Measurements from ENCODE around the gene CLPTM1L. TPM values are rescaled to one million over a fixed set of nuclear protein-coding genes. Genes with fewer than 3 reads are reported as not detected.

The CLPTM1L gene
- total RNA-seq, 1 donor, result 108 TPM

DNA sequence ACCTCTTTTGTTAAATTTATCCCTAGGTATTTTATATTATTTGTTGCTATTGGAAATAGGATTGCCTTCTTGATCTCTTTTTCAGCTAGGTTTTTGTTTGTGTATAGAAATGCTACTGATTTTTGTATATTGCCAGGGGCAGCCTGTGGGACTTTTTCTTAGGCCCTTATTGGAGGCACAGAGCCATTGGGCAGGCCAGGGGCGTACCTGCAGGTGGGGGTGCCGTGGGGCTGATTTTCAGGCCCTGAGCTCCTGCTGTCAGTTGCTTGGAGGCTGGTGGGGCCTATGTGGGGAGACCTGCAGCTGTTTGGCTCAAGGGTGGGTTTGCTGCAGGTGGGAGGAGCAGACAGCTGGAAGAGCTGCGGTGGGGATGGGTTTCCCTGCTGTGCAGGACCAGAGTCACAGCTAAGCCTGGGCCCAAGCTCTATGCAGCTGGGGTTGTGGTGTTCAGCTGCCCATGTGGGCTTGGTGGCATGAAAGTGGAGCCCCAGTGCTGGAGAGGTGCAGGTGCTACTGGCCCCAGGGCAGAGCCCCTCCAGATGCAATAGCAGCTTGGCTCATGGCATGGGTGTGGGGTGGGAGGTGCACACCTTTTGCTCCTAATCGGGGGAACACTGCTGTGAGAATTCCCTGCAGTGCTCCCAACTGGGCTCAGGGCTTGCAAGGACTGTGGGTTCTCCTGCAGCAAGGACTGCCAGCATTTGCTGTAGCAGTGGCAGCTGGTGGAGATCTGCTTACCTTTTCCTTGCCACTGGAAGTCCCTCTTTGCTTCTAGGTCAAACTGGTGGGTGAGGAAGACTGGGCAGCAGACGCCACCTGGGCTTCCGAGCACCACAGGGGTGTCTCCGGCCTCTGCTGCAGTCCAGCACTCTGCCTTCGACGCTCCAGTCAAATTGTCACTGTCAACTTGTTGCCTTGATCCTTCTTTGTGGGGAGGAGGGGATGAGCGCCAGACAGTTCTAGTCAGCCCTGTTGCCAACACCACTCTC is 7.6 kb upstream of the CLPTM1L start:
- no peak overlapping the region for H3K4me3 ChIP-seq (ENCODE audit: low read depth, low read length)
- TF ChIP-seq, protein P1, sequence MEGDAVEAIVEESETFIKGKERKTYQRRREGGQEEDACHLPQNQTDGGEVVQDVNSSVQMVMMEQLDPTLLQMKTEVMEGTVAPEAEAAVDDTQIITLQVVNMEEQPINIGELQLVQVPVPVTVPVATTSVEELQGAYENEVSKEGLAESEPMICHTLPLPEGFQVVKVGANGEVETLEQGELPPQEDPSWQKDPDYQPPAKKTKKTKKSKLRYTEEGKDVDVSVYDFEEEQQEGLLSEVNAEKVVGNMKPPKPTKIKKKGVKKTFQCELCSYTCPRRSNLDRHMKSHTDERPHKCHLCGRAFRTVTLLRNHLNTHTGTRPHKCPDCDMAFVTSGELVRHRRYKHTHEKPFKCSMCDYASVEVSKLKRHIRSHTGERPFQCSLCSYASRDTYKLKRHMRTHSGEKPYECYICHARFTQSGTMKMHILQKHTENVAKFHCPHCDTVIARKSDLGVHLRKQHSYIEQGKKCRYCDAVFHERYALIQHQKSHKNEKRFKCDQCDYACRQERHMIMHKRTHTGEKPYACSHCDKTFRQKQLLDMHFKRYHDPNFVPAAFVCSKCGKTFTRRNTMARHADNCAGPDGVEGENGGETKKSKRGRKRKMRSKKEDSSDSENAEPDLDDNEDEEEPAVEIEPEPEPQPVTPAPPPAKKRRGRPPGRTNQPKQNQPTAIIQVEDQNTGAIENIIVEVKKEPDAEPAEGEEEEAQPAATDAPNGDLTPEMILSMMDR (IDR thresholded peaks at IDR 0.05; ENCODE audit: insufficient read depth, low read length), result no peak
- DNase-seq (ENCODE audit: low read depth), result no peak

DNA sequence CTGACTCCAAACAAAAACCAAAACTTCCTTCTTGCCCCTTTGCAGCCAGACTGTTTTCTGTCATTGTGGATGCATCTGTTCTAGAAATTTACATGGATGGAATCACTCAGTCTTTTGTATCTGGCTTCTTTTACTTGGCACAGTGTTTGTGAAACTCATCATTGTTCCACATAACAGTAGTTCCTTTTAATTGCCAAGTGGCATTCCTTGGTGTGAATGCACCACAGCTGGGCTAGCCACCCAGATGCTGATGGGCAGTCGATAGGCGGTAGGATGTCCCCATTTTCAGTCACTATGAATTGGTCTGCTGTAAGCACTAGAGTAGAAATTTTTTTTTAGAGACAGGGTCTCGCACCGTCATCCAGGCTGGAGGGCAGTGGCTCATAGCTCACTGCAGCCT is 6.3 kb upstream of the CLPTM1L start:
- no peak overlapping the region for H3K4me3 ChIP-seq (ENCODE audit: low read depth, low read length)
- TF ChIP-seq, protein P1 (IDR thresholded peaks at IDR 0.05; ENCODE audit: insufficient read depth, low read length), result no peak

DNA sequence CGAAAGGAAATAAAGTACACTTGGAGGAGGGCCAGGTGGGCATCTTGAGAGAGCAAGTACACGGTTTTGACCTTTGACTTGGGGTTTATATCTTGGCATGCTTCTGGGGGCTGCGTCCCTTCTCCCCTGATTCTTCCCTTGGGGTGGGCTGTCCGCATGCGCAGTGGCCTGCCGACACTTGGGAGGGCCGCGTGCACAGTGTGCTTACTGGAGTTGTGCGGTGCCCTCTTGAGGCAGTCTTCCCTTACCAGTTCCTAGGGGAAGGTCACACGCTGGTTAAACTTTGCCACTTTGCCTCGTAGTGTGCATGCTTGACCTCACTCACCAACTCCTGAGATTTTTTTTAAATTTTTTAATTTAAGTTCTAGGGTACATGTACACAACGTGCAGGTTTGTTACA is 4.3 kb upstream of the CLPTM1L start:
- TF ChIP-seq, protein P1 (IDR thresholded peaks at IDR 0.05; ENCODE audit: insufficient read depth, low read length), result no peak
- DNase-seq (ENCODE audit: low read depth), result no peak
- no peak overlapping the region for H3K4me3 ChIP-seq (ENCODE audit: low read depth, low read length)

More for the DNA sequence above, 6.3 kb upstream of the CLPTM1L start:
- DNase-seq (ENCODE audit: low read depth), result no peak

DNA sequence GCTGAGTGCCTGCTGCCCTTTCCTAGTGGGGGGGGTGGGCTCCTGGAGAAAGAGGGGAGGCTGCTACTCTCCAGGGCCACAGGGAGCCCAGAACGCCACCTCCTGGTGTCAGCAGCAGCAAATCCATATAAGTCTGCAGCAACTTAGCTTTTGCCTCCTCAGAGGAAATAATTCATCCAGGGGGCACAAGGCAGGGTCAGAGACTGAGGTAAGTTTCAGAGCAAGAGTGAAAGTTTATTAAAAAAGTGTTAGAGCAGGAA is 4.0 kb upstream of the CLPTM1L start:
- DNase-seq (ENCODE audit: low read depth), result no peak
- no peak overlapping the region for H3K4me3 ChIP-seq (ENCODE audit: low read depth, low read length)
- TF ChIP-seq, protein P1 (IDR thresholded peaks at IDR 0.05; ENCODE audit: insufficient read depth, low read length), result no peak

DNA sequence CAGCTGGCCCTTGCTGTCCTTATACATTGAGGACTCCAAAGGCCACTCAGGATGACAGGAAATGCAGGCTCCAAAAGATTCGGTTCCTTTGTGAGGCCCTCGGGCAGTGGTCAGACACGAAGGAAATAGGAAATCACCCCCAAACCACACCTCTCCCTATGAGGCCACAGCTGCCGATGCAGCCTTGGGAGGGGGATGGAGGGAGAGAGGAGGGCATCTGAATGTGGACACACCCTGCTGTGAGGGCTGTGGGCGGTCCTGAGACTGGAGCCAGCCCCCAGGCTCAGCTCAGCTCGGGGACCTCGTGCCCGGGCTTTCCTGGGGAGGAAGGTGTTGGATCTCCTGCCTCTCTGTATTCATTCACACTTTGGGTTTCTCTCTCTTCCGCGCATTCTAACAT is 2.7 kb upstream of the CLPTM1L start:
- TF ChIP-seq, protein P1 (IDR thresholded peaks at IDR 0.05; ENCODE audit: insufficient read depth, low read length), result no peak
- no peak overlapping the region for H3K4me3 ChIP-seq (ENCODE audit: low read depth, low read length)
- DNase-seq (ENCODE audit: low read depth), result no peak

DNA sequence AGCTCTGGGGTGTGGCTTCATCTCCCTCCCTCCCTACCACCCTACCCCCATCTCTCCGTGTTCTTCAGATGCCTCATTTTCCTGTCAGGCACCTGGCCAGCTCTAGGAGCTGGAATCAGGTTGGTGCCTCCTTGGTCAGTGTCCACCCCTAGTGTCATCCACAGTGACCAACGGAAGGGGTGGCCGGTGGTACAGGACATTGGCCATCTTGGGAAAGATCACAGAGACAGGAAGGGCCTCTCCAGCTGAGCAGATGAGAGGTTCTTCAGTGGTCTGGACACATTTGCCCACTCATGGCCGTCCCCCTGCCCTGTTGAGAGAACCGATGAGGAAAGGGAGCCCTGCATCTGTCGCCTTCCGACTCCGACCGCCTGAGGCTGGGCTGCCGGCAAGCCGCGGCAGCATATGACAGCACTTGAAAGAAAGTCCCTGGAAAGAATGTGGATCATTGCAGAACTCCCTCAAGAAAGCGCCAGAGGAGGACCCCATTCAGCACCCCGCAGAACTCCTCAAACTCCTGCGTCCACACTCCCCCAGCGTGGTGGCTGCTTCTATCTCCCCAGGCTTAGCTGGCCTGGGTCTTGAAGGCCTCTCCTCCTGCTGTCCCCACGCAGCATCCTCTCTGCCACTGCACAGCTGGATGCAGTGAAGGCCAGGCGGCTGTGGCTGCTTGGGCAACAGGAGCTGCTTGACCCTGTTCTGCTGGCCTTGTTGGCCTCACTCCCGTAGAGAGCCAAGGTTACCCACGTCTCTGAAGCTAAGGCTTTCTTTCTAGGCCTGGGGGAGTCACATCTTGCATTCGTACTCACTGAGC is 1.9 kb upstream of the CLPTM1L start:
- TF ChIP-seq, protein P1 (IDR thresholded peaks at IDR 0.05; ENCODE audit: insufficient read depth, low read length), result no peak
- DNase-seq (ENCODE audit: low read depth), result no peak
- H3K4me3 ChIP-seq (ENCODE audit: low read depth, low read length), result no peak overlapping the region
